ENCODE measurements around the gene PIGT. TPM values are rescaled to one million over a fixed set of nuclear protein-coding genes. Genes with fewer than 3 reads are reported as not detected.

The PIGT gene
- total RNA-seq, 1 donor = 116 TPM

DNA sequence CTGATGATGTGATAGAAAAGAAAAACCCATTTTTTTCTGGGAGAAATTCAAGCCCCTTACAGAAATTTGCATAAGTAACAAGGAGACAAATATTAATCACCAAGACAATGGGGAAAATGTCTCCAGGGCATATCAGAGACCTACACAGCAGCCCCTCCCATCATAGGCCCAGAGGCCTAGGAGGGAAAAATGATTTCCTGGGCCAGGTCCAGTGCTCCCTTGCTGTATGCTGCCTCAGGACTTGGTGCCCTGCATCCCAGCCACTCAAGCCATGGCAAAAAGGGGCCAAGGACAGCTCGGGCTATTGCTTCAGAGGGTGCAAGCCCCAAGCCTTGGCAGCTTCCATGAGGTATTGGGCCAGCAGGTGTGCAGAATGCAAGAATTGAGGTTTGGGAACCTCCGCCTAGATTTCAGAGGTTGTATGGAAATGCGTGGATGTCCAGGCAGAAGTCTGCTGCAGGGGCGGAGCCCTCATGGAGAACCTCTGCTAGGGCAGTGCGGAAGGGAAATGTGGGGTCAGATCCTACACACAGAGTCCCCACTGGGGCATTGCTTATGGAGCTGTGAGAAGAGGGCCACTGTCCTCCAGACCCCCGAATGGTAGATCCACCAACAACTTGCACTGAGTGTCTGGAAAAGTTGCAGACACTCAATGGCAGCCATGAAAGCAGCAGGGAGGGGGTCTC lies 15.5 kb upstream of the PIGT start:
- no peak for DNase-seq (ENCODE audit: low read depth in 2 of 3, low spot score in 2 of 3)

DNA sequence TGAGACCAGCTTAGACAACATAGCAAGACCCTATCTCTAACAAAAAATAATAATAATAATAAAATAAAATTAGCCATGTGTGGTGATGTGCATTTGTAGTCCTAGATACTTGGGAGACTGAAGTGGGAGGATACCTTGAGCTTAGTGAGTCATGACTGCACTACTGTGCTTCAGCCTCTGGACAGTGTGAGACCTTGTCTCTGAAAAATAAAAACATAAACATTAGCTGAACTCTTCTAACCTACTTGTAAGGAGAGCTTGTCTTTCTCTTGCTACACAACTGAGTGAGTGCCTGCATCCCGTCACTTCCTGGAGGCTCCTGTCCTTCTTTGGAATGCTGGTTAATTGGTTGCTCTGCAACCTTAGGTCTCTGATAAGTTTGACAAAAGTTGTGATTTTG lies 13.0 kb upstream of the PIGT start:
- no peak for DNase-seq (ENCODE audit: low read depth in 2 of 3, low spot score in 2 of 3)

- DNase-seq (ENCODE audit: low read depth in 2 of 3, low spot score in 2 of 3) = no peak
Measured at GRCh38 chr20:45404438-45404837, 11.5 kb upstream of the PIGT start.

- peak in 1 of 3 donors; percentile 10 for DNase-seq (ENCODE audit: low read depth in 2 of 3, low spot score in 2 of 3)
Measured at GRCh38 chr20:45405571-45406259, 10.2 kb upstream of the PIGT start.

GRCh38 chr20:45406260-45407066 lies 9.5 kb upstream of the PIGT start:
- DNase-seq (ENCODE audit: low read depth in 2 of 3, low spot score in 2 of 3) = peak in 2 of 3 donors; percentile 10 to 17

DNA sequence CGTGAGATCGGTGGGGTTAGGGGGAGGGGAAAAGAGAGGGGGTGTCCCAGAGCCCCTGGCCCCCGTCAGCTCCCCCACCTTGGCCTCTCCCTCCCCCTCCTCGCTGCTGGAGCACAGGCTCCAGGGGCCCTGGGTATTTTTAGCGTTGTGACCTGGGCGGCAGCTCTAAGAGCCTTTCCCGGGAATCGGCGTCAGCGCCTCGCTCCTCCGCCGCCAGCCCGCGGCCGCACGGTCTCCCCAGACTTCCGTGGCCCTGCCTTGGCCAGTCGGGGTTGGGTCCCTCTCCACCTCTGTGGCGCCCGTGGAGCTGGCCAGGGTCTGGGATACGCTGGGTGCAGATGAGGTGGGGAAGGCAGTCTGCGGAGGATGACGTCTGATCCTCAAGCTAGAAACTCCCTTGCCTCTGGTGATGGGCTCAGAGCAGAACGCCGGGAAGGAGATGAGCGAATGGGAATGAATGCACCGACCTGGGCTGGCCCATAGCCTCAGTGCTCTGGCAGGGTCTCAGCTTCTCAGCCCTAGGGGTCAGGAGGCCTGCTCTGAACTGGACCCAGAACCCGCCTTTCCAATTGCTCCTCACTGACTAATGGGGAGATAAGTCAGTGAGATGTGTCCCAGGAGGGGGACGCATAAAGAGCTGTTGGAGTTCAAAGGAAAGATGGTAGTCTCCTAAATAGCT lies 8.7 kb upstream of the PIGT start:
- peak in 1 of 3 donors; percentile 3 for DNase-seq (ENCODE audit: low read depth in 2 of 3, low spot score in 2 of 3)

GRCh38 chr20:45407783-45408645 lies 7.9 kb upstream of the PIGT start, which contains the start of gene DBNDD2:
Gene DBNDD2, plus strand, starts transcription at chr20:45408289. Its CDS starts 179 bp downstream, at chr20:45408468.
- peak in 1 of 3 donors; percentile 16 for DNase-seq (ENCODE audit: low read depth in 2 of 3, low spot score in 2 of 3)

DNA sequence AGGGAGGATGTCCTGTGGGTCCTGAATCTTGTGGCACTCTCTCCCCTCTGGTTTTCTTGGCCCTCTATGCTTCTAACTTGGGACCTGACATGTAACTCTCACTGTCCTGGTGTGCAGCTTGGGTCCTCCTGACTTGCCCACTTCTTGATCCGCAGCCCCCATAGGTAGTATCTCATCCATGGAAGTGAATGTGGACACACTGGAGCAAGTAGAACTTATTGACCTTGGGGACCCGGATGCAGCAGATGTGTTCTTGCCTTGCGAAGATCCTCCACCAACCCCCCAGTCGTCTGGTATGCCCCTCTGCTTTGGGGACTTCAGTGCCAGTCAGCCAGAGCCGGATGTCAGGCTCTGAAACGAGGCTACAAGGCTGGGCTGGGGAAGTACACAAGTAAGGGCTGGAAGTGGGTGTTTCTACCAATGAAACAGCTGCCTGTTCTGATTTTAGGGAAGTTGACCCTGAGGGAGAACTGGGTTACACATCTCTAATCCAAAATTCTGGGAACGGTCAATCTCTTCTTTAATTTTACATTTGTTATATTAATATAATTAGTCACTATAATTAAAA lies 7.2 kb upstream of the PIGT start:
- peak in 2 of 3 donors; percentile 61 to 73 for DNase-seq (ENCODE audit: low read depth in 2 of 3, low spot score in 2 of 3)

DNA sequence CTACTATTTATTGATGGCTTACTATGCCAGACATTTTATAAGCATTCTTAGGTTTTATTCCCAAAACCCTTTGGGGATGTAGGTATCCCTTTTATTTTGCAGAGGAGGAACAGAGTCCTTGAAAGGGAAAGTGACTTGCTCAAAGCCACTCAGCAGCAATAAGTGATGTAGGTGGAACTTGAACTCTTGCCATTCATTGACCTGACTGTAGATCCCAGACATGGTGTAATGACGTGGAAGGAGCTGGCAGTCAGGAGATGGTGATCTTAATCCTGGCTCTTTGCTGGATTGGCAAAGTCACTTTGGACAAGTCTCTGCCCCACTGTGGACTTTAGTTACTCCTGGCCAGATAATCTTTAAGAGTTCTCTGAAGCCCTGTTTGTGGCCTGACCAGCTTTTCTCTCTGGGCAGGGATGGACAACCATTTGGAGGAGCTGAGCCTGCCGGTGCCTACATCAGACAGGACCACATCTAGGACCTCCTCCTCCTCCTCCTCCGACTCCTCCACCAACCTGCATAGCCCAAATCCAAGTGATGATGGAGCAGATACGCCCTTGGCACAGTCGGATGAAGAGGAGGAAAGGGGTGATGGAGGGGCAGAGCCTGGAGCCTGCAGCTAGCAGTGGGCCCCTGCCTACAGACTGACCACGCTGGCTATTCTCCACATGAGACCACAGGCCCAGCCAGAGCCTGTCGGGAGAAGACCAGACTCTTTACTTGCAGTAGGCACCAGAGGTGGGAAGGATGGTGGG lies 6.2 kb upstream of the PIGT start:
- DNase-seq (ENCODE audit: low read depth in 2 of 3, low spot score in 2 of 3) = no peak

GRCh38 chr20:45410887-45411286 lies 5.1 kb upstream of the PIGT start:
- DNase-seq (ENCODE audit: low read depth in 2 of 3, low spot score in 2 of 3) = no peak

DNA sequence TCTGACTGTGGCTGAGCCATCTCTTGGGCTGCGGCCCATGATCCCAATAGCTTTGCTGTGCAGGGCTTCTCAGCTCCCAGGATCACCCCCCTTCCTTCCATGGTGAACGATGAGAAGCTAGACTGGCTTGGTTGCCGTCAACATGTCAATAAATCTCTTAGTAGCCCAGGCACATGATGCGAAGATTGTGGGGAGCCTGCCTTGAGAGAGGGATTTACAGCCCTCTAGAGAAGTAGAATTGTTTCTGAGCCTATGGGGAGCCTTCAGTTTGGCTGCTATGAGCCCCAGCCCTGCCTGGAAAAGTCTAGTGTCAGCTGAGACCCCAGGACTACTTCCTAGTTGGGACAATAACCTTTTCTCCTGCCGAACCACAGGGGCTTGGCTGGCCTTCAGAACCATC lies 3.3 kb upstream of the PIGT start:
- DNase-seq (ENCODE audit: low read depth in 2 of 3, low spot score in 2 of 3) = no peak

- DNase-seq (ENCODE audit: low read depth in 2 of 3, low spot score in 2 of 3) = no peak
Measured at GRCh38 chr20:45413479-45413878, 2.5 kb upstream of the PIGT start.

DNA sequence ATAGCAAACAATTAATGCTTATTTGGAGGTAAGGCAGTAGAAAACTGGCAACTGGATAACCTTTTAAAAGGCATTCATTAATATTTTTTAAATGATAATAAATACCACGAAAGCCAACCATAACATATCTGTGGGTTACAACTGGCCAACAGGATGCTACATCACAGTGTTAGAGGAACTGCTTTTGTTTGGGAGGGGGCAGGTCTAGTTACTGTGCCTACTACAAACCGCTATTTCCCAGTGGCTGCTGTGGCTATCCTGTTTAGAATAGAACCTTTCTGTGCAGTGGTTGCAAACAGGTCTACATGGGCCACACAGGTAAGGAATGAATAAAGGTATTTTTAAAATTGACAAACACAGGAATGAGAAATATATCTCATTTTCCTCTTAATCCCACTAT lies 976 bp downstream of the PIGT start:
- peak in 1 of 3 donors; percentile 44 for DNase-seq (ENCODE audit: low read depth in 2 of 3, low spot score in 2 of 3)

GRCh38 chr20:45419188-45420091 lies 3.5 kb downstream of the PIGT start:
- peak in 1 of 3 donors; percentile 29 for DNase-seq (ENCODE audit: low read depth in 2 of 3, low spot score in 2 of 3)

- no peak for DNase-seq (ENCODE audit: low read depth in 2 of 3, low spot score in 2 of 3)
Measured at GRCh38 chr20:45420125-45420524, 4.2 kb downstream of the PIGT start.

DNA sequence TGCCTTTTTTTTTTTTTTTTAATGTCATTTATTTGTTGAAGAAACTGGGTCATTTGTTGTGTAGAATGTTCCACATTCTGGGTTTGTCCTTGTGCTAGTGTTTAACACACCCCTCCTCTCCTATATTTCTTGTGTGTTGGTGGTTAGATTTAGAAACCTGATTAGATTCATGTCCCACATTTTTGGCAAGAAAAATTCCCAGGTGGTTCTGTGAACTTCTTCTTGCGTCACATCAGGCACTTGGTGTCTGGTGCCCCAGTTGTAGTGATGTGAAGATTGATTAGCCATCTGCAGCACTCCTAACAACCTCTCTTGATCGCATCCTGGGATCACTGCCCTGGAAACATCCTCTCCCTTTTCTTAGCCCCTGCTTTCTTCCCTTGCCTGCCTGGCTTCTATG lies 7.8 kb downstream of the PIGT start:
- no peak for DNase-seq (ENCODE audit: low read depth in 2 of 3, low spot score in 2 of 3)

DNA sequence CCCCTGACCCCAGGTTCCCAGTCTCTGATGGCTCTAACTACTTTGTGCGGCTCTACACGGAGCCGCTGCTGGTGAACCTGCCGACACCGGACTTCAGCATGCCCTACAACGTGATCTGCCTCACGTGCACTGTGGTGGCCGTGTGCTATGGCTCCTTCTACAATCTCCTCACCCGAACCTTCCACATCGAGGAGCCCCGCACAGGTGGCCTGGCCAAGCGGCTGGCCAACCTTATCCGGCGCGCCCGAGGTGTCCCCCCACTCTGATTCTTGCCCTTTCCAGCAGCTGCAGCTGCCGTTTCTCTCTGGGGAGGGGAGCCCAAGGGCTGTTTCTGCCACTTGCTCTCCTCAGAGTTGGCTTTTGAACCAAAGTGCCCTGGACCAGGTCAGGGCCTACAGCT lies 9.6 kb downstream of the PIGT start:
- no peak for DNase-seq (ENCODE audit: low read depth in 2 of 3, low spot score in 2 of 3)
